ENCODE data around the gene CCDC88C.

The CCDC88C gene

GRCh38 chr14:91367173-91368171 is 50.1 kb downstream of the CCDC88C start:
- no peak for DNase-seq (ENCODE audit: low read depth, low spot score)

DNA sequence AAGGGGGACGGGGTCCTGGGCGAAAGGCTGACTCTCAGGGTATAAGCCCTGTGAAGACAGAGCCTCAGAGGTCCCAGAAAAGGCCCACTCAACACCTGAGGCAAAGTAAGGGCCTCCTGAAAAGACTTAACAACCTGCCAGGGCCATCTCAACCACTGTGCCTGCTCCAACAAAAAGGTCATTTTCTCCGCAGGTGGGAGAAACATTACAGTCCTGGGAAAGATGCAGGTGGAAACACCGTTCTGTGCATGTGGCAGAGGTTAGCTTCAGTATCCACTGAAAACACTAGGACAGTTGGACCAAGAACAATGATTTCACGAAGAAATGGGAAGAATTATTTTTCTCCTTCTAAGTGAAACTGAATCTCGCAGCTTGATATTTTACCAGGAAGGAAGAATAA is 50.9 kb downstream of the CCDC88C start:
- DNase-seq (ENCODE audit: low read depth, low spot score): no peak

- no peak for DNase-seq (ENCODE audit: low read depth, low spot score)
These were observed 52.1 kb downstream of the CCDC88C start for GRCh38 chr14:91365552-91365951.

DNA sequence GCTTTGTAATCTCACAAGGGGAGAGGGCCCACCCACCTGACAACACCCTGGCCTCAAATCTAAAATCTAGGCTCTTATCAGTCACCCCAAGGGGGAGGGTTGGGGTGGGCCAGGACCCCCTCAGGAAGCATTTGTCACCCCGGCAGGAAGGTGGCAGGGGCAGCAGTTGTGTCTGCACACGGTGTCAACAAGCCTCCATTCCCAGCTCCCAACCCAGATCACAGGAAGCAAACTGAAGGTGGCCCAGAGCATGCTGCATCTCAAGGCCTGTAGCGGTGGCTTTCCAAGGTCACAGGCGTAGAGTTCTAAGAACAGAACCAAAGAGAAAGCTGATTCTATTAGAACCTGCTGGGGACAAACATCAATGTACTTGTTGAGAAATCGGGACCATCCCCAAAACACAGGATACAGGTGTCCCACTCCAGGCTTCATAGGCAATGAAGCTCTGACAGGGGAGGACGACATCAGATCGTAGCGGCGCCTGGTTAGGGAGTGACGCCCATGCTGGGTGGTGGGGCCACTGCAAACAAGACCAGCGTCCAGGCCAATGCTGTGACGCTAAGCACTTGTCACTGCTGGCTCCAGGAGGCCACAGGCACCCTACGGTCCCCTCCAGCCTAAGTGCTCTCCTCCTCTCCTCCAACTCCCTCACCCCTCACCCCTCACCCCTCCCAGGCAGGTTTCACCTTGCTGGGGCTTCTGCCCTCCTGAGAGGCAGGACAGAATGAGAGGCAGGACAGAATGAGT is 52.9 kb downstream of the CCDC88C start:
- DNase-seq (ENCODE audit: low read depth, low spot score): no peak

DNA sequence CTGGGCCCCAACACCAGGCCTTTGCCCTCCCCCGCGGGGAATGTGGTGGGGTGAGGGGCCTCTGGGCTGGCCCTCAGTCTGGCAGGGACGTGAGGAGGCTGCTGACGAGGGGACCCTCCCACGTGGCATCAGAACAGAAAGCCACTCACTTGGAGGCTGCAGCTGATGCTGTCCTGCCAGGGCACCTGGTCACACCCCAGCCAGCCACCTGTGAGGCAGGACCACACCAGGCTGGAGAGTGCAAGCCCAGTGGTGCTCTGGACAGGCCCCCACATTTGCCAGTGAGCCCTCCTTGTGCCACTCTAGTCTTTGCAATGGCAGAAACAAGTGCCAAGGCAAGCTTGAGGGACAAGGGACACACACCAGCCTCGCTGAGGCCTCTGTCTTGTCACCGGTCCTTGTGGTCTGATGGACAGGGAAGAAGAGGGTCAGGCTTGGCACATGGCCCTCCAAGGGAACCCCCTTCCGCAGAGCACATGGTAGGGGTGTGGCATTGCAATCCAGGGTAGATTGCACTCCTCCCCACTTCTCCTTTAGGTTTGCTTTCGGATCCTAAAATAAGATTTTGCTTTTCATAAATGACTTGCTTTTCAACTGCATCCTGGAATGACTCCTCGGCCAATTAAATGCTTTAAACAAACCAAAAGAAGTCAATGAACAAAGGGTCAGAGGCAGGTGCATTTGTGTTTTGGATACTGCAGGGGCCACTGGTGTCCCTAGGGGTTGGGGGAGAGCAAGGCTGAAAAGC is 53.7 kb downstream of the CCDC88C start:
- DNase-seq (ENCODE audit: low read depth, low spot score): no peak

GRCh38 chr14:91361233-91361811 is 56.3 kb downstream of the CCDC88C start:
- no peak for DNase-seq (ENCODE audit: low read depth, low spot score)

GRCh38 chr14:91360490-91361232 is 57.0 kb downstream of the CCDC88C start:
- DNase-seq (ENCODE audit: low read depth, low spot score): no peak

DNA sequence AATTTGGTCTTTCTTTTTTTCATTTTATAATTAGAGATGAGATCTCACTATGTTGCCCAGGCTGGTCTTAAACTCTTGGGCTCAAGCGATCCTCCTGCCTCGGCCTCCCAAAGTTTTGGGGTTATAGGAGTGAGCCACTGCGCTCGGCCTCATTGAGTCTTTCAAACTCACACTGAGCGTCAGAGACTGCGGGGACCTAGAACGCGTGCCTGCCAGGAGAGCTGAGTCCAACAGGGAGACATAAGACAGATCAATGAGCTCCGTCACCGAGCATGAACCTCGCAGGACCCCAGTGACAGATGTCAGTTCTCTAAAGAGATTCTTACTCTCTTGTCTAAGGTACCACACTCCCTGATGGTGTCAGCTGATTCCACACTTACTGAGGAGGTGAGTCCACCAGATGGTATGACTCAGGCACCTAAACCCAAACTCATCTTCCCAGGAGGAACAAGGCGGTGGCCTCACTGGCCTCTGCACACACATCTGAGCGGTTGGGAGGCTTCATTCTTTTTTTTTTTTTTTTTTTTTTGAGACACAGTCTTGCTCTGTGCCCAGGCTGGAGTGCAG is 58.9 kb downstream of the CCDC88C start:
- no peak for DNase-seq (ENCODE audit: low read depth, low spot score)

GRCh38 chr14:91358025-91358319 is 59.6 kb downstream of the CCDC88C start:
- DNase-seq (ENCODE audit: low read depth, low spot score): no peak

GRCh38 chr14:91357272-91358024 is 60.2 kb downstream of the CCDC88C start:
- DNase-seq (ENCODE audit: low read depth, low spot score): no peak

DNA sequence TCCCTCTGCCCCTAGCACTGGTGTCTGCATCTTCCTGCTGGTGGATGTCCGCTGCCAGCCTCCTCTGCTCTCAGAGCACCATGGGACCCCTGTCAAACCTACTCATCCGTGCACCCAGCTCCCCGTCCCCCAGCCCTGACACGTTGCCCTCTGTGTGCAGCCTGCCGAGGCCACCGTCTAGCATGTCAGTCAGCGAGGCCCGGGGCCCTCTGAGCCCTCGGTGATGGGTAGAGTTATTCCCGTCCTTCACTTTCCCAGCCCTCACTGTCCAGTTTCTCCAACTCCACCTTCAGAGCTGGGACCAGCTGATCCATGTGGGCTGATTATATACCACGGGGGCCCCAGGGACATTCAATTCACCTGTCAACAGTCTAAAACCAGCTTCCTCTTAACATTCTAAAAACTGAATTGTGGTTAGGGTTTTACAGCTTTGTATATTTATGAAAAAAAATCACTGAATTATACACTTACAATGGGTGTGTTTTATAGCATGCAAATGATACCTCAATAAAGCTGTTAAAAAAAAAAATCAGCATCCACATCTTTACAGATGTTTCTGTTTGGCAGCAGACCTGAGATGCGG is 61.3 kb downstream of the CCDC88C start:
- DNase-seq (ENCODE audit: low read depth, low spot score): no peak

DNA sequence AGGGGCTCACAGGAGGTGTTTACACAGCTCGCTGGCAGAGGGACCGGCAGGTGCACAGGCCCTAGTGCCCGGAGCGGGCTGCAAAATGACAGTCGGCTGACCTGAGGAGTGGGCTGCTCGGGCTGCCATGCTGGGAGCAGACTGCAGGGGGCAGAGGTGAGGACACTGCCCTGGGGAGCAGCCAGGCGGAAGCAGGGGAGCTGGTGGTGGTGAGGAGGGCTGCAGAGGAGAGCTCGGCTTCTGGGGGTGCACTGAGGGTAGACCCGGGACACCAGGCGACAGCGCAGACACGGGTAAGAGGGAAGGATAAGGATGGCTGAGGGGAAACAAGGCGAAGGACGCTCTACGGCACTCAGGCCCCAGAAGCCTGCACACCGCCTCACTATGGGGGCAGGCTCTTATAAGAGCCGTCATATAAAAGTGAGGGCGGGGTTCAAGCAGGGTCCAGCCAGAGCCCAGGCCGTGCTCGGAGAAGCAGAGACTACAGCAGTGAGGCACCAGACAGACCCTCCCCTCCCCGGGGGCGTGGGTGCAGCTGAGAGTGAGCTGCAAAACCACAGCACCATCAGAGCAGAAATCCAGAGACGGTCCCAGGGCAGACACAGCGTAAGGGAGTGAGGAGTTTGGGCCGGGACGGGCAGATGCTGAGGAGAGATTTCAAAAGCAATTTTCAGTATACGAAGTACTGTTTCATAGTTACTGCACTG is 62.5 kb downstream of the CCDC88C start:
- no peak for DNase-seq (ENCODE audit: low read depth, low spot score)

- DNase-seq (ENCODE audit: low read depth, low spot score): no peak
These were observed 63.3 kb downstream of the CCDC88C start for GRCh38 chr14:91354221-91354916.

GRCh38 chr14:91352728-91353692 is 64.6 kb downstream of the CCDC88C start:
- DNase-seq (ENCODE audit: low read depth, low spot score): no peak

DNA sequence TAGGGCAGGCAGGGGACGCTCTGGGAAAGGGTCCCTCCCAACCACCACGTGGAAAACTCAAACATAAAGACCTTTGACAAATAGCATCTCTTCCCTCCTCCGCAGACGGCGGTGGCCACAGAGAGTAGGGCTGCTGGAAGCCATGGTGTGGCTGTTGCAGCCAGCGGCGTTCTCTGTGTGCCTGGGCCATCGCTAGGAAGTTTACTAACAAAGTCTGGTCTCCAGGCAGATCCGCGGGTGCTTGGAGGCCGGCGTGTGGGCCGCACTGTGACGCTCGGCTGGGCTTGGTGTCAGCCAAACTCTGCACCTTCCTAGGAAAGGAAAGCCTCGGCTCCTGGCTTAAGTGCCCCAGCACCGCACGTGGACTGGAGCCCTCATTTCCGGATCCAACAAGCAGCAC is 65.6 kb downstream of the CCDC88C start:
- DNase-seq (ENCODE audit: low read depth, low spot score): no peak

DNA sequence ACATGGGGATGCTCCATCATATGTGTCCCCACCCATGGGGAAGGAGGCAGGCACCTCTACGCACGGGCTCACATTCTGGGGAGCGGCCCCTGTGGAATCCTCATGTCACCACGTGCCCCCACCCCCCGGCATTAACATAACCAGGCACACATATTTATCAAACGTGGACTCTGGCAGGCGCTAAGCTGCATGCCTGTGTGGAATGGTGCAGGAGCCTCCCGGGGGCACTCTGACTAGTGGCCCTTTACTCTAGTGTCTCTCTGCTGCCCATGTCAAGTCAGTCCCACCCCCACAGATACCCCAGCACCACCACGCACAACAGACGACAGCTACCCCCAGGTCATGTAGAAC is 66.1 kb downstream of the CCDC88C start:
- no peak for DNase-seq (ENCODE audit: low read depth, low spot score)

GRCh38 chr14:91350813-91351511 is 66.7 kb downstream of the CCDC88C start:
- DNase-seq (ENCODE audit: low read depth, low spot score): no peak
